Measurements from ENCODE around the gene RND2.
A peak's percentile ranks its signal among the peaks of the same experiment; 100 is the strongest.

Gene RND2

DNA sequence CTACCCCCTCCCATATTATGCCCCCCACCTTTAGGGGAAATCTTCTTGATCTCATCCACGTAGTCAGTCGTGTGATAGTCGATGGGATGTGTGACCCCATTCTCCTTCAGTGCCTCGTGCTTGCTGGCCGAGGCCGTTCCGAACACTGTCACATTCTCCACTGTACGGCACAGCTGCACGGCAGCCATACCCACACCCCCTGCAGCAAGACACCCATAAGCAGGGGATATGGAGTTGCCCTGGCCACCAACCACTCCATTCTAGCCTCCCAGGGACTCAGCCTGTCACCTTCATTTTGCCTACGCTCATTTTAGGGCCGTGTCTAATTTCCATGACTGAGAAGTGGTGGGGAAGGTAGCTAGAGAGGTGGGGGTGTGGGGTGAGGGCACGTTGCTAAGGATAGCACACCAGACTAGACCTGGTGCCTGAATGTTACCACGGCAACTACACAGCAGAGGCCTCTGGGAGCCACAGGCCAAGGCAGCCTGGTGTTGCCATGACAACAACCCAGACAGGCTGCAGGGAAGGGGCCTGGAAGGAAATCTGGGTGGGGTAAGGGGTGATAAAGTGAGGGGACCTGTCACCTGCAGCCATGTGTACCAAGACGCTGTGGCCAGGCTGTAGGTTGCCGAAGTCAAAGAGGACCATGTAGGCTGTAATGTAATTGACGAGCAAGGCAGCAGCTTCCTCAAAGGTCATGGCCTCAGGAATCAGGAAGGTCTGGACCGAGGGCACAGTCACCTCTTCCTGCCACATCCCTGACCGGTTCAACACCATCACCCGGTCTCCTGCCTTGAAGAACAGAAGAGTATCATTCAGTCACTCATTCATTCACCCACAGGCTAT, 6.8 kb upstream of the RND2 start:
- no peak overlapping the region for H3K4me3 ChIP-seq (ENCODE audit: low read length)
- no peak for DNase-seq (ENCODE audit: low read depth)
- no peak for TF ChIP-seq CTCF (conservative IDR thresholded peaks at IDR 0.05; ENCODE audit: low read depth, low read length)

DNA sequence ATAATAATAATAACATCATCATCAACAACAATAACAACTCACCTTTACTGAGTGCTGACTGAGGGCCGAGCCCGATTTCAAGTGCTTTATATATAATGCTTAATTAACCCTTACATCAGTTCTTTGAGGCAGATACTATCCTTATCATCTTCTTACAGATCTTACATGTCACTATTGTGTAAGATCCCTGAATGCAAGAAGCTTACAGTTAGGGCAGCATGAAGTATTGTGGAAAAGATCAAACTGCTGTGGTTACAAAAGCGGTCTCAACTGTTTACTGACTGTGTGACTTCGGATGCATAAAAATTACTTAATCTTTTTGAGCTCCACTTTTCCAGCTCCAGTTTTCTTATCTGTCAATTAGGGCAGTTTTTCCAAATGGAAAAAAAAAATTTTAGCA, 6.1 kb upstream of the RND2 start:
- no peak for TF ChIP-seq CTCF (conservative IDR thresholded peaks at IDR 0.05; ENCODE audit: low read depth, low read length)
- H3K4me3 ChIP-seq (ENCODE audit: low read length): no peak overlapping the region
- no peak for DNase-seq (ENCODE audit: low read depth)

- no peak for DNase-seq (ENCODE audit: low read depth)
- no peak for TF ChIP-seq CTCF (conservative IDR thresholded peaks at IDR 0.05; ENCODE audit: low read depth, low read length)
- peak overlapping the region; percentile 14 for H3K4me3 ChIP-seq (ENCODE audit: low read length)
These were observed 5.6 kb upstream of the RND2 start for GRCh38 chr17:43019418-43019817.

GRCh38 chr17:43020030-43020621, 4.9 kb upstream of the RND2 start:
- DNase-seq (ENCODE audit: low read depth): no peak
- H3K4me3 ChIP-seq (ENCODE audit: low read length): peak overlapping the region; percentile 7
- TF ChIP-seq CTCF (conservative IDR thresholded peaks at IDR 0.05; ENCODE audit: low read depth, low read length): no peak

GRCh38 chr17:43020789-43021740, 4.0 kb upstream of the RND2 start:
- peak overlapping the region; percentile 74 for H3K4me3 ChIP-seq (ENCODE audit: low read length)
- TF ChIP-seq CTCF (conservative IDR thresholded peaks at IDR 0.05; ENCODE audit: low read depth, low read length): no peak
- no peak for DNase-seq (ENCODE audit: low read depth)

- peak within 1 kb of the TSS; percentile 74 for H3K4me3 ChIP-seq (ENCODE audit: low read length)
These were observed 3.1 kb upstream of the RND2 start, which contains the start of gene VAT1 for GRCh38 chr17:43021741-43022512. TSS of gene VAT1 (minus strand) at chr17:43022385. CDS start at chr17:43022322, 63 bp downstream.

More at GRCh38 chr17:43021741-43022512, 3.1 kb upstream of the RND2 start, which contains the start of gene VAT1:
- no peak for TF ChIP-seq CTCF (conservative IDR thresholded peaks at IDR 0.05; ENCODE audit: low read depth, low read length)
- DNase-seq (ENCODE audit: low read depth): no peak

Data from retinal pigment epithelial cell (primary cell).